LNCAP (cell line): ENCODE data around the gene TMEM86B.

Experiments
- TF ChIP-seq, protein P1 (sequence below): fragments of 450-650 bp; IDR thresholded peaks from 2 replicates; pipeline ENCODE4 v1.5.1; 2017; ENCODE audit warnings: mild to moderate bottlenecking

TMEM86B gene

GRCh38 chr19:55262359-55262758, 33.8 kb upstream of the TMEM86B start:
- TF ChIP-seq, protein P1, sequence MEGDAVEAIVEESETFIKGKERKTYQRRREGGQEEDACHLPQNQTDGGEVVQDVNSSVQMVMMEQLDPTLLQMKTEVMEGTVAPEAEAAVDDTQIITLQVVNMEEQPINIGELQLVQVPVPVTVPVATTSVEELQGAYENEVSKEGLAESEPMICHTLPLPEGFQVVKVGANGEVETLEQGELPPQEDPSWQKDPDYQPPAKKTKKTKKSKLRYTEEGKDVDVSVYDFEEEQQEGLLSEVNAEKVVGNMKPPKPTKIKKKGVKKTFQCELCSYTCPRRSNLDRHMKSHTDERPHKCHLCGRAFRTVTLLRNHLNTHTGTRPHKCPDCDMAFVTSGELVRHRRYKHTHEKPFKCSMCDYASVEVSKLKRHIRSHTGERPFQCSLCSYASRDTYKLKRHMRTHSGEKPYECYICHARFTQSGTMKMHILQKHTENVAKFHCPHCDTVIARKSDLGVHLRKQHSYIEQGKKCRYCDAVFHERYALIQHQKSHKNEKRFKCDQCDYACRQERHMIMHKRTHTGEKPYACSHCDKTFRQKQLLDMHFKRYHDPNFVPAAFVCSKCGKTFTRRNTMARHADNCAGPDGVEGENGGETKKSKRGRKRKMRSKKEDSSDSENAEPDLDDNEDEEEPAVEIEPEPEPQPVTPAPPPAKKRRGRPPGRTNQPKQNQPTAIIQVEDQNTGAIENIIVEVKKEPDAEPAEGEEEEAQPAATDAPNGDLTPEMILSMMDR: no peak

GRCh38 chr19:55261671-55262126, 33.1 kb upstream of the TMEM86B start:
- TF ChIP-seq, protein P1: no peak

- TF ChIP-seq, protein P1: no peak
Measured at GRCh38 chr19:55259540-55260210, 31.1 kb upstream of the TMEM86B start.

DNA sequence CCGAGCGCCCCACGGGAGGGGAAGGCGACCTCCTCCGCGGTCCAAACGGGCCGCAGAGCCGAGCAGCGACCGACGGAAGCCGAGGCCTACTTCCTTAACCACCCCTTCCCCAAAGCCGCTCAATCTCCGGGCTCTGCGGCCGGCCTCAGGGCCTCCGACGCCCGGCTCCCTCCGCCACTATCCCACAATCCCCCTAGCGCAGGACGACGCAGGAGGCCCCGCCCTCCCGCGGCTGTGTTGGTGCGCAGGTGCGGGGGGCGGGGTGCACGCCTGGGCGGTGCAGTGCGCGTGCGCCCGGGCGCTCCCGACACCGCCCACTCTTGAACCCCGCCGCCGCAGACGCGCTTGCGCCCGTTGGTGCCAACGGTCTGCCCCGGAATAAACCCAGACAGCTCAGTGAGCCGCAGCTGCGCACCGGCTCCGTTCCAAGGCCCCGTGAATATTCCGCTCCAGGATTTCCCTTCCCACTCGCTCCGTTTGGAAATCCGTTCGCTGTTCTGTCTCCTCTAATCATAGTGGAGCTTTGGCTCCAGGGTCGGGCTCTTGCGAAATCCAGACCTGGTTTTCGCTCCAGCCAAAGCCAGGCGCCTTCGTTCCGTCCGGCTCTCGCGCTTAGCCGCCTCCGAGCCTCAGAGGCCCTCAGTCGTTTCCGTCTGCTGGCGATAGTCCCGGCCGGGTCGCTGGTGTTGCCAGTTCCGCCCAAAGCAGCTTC, 30.4 kb upstream of the TMEM86B start, which contains the start of gene PPP6R1:
PPP6R1 (minus strand) TSS at position 190 of the 712 bp plus-strand sequence. CDS start 11,914 bp downstream, outside the sequence.
- TF ChIP-seq, protein P1: no peak

DNA sequence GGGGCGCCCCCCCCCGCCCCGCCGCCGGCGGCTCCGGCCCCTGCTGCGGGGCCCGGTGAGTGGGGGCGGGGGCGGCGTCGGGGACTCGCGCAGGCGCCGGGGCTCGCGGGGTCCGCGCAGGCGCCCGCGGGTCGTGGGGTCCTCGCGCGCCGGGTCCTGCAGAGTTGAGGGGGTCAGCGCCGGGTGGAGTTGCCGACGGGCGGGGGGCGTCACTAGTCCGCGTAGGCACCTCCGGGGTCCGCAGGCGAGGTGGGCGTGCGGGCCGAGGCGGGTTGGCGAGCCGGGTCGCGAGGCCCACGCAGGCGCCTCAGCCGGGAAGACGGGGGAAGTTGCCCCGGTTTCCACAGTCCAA, 29.9 kb upstream of the TMEM86B start:
- TF ChIP-seq, protein P1: no peak

DNA sequence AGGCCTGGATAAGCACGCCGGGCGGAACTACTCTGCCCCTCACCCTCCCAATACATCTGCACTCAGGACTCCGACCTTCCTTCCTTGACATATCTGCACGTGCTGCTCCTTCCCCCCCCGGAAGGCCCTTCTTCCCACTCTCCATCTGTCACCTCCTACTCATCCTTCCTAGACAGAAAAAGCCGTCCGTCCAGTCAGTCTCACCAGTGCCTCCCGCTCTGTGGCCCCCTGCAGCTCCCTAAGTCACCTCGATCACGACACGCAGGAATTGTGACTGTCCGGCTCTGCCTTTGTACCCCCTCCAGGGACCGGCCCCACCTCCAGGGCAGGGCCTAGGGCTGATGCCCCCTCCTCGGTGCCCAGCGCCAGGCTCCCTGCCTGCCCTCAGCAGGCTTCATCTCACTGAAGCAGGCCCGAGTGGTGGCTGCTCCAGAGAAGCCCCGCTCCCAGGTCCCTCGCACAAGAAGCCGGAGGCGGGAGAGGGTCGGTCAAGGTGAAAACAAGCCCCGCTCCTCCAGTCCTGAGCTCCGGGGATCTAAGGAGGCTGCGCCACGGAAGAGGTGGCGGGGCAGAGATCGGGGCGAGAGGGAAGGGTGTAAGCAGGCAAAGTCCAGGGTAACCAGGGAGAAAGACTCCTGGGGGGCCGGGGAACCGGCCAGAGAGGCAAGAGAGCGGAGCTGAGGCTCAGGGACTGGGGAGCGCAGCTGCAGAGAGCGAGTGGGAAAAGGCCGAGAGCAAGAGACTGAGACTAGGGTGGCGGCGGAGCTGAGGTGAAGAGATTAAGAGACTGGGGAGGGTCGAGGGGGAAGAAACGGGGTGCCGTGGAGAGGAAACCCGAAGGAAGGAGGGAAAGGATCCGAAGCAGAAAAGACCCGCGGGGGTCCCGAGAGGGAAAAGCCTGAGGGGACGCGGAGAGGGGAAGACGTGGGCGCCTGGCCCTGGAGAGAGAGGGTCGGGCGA, 29.2 kb upstream of the TMEM86B start:
- TF ChIP-seq, protein P1: no peak
